LNCaP clone FGC (cell line): Measurements from ENCODE around the gene SNX1.

Experiments used
- DNase-seq: peaks from one replicate; pipeline ENCODE4 v3.0.0-alpha.2; 2011; ENCODE audit warnings: low read depth
- H3K4me3 ChIP-seq: 2 replicates; pipeline ENCODE4 v1.5.1; 2011; ENCODE audit warnings: mild to moderate bottlenecking, low read depth, low read length, control low read depth
- TF ChIP-seq, protein P1 (sequence below): IDR thresholded peaks from 2 replicates; pipeline ENCODE4 v1.5.1; 2012; ENCODE audit warnings: mild to moderate bottlenecking; ENCODE audit not compliant: control insufficient read depth, insufficient read depth; ENCODE audit errors: extremely low read depth

SNX1 gene

DNA sequence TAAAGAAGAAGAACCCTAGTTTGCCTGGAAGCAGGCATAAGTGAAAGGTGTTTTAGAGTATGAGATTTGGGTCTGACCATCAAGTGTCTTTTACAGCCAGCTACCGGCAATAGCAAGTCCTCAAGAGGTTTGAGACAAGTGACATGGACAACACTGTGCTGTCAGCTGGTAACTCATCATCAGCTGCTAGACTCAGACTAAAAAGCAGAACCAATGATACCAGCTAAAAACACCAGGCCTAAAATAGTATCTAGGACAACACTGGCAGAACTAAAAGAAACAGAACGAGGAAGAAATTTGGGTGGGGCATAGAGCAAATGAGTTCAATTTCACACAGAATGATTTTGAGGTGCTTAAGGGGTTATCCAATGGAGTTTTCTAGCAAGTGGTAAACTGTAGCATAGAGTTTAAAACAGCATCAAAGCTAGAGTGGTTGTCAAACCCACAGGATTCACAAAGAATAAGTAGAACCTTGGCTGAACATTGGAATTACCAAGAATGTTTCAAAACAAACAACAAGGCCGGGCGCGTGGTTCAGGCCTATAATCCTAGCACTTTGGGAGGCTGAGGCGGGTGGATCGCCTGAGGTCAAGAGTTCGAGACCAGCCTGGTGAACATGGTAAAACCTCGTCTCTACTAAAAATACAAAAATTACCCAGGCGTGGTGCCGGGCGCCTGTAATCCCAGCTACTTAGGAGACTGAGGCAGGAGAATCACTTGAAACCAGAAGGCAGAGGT, 6.1 kb upstream of the SNX1 start:
- H3K4me3 ChIP-seq, result no peak overlapping the region
- no peak for DNase-seq
- TF ChIP-seq, protein P1, sequence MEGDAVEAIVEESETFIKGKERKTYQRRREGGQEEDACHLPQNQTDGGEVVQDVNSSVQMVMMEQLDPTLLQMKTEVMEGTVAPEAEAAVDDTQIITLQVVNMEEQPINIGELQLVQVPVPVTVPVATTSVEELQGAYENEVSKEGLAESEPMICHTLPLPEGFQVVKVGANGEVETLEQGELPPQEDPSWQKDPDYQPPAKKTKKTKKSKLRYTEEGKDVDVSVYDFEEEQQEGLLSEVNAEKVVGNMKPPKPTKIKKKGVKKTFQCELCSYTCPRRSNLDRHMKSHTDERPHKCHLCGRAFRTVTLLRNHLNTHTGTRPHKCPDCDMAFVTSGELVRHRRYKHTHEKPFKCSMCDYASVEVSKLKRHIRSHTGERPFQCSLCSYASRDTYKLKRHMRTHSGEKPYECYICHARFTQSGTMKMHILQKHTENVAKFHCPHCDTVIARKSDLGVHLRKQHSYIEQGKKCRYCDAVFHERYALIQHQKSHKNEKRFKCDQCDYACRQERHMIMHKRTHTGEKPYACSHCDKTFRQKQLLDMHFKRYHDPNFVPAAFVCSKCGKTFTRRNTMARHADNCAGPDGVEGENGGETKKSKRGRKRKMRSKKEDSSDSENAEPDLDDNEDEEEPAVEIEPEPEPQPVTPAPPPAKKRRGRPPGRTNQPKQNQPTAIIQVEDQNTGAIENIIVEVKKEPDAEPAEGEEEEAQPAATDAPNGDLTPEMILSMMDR, result no peak

DNA sequence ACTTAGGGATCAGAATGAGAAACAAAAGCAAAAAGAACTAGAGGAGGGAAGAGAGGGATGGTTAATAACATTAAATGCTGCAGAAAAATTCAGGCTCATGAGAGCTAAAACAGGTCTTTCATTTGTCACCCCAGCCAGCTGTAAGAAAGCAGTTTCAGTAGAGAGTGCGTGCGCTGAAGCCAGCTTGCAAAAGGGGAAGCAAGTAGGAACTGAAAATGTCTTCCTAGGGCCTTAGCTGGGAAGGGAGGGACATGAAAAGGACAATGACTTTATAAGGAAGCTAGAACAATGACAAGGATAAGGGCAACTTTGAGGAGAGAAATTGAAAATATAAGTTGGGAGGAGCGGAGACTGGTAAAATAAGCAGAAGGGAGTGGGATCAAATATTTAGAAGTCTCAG, 5.3 kb upstream of the SNX1 start:
- H3K4me3 ChIP-seq, result no peak overlapping the region
- no peak for DNase-seq
- TF ChIP-seq, protein P1, result no peak

DNA sequence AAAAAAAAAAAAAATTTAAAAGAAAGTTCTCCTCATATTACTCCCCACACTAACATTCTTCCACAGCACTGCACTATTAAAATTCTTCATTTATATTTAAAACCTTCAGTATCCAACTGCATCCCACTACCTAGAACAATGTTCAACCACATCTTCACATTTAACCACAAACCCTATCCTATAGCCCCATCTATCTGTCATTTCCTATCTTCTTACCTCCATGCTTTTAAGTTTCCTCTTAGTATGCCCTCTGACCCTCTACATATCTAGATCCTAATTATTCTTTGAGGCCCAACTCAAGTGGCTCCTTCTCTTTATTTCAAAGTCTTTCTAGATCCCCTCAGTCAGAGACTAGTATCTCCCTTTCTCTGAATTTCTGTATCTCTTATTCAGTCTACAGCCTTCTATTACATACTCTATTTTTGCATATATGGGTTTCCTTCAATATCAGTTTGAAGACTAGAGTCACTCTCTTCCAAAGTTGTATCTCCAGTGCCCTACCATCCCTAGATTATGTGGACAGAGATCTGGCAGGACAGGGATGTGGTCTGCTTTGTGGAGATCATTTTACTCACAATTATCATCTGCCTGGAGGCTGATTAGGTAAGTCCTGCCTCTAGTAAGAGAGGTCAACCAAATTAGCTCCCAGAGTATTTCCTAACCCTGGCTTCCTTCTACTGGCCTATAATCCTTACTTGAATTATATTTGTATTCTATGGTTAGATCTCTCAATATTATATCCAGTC, 3.5 kb upstream of the SNX1 start:
- DNase-seq, result no peak
- peak overlapping the region; percentile 79 for H3K4me3 ChIP-seq
- TF ChIP-seq, protein P1, result peak; percentile 38

DNA sequence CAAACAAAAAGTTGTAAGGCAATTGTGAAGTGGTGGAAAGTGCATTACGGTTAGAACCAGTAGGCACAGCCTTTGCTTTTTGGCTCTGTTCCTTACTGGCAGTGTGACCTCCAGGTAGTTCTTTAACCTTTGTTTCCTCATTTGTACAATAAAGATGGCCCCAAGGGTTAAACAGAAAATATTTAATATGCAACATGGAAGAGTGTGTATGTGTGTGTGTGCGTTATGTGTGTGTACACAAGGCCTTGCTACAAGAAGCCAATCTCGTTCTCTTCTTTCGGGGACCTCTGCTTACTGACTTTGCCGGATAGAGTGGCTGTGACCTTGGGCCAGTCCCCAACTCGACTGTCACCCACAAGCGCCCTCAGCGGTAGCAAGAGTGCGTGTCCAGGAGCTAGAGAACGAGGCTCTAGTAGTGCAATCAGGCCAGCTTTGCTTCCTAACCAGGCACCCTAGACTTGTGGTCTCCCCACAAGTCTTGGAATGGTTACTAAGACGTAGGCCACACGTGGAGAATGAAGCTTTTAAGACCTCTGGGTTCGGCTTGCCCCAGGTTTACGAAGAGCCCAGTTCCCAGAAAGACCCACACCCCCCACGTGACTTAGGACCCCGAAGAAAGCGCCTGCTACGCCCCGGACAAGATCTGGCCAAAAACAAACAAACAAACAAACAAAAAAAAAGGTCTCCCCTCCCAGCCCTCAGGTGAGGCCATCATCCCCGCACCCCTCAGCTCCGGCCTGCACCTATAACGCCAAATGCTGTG, 2.7 kb upstream of the SNX1 start:
- TF ChIP-seq, protein P1, result peak; percentile 29
- no peak for DNase-seq
- H3K4me3 ChIP-seq, result peak overlapping the region; percentile 79

DNA sequence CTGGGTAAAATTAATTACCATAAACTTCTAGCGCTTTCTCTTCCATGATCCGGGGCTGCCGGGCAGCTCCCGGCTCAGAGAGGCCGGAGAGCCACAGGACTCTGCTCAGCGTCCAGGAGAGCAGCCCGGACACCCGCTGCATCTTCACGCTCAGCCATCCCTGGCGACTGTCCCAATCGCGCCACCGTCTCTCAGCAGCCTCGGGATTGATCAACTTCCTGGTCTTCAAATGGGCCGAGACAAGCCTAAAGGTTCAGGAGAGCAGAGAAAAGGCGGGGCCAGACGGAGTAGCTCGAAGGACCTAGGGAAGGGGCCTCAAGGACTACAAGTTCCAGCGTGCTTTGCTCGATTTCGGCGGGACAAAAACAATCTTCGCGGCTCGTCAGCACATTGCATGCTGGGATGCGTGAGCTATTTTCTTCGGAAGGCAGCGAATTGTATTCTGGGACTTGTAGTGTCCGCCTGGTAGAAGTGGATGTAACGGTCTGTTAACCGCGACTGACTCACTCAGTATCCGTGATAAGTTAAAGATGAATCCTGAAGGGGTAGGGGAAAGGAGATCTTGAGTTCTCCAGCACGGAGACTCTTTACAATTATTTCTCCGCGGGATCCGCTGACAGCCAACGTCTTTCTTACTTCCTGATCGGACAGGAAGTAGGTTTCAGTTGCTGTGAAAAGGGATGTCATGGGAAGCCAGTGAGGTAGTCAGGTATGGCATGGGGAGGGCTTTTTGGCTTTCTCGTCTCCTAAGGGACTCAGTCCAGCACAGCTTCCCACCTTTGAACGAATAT, 2.0 kb upstream of the SNX1 start, which contains the start of gene CIAO2A:
Gene CIAO2A, minus strand, starts transcription at position 212 of the 791 bp plus-strand sequence. Its CDS starts 70 bp downstream, at position 142.
- DNase-seq, result peak; percentile 99
- TF ChIP-seq, protein P1, result no peak
- peak within 1 kb of the TSS; percentile 79 for H3K4me3 ChIP-seq

DNA sequence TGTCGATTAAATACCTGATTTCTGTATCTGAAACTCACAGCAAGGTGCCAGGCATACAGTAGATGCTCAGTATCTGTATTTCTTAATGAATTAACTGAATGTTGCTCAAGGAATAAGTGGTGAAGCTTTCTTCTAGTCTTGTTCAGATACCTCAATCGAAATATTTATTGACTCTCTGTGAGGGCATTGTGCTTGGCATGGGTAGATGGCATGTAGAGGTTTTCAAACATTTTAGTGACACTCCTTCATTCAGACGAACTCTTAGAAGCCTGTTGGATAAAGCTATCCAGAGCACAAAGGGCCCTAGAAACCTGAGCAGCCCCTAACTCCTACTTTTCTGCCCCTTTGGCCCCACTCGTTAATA, 369 bp upstream of the SNX1 start:
- DNase-seq, result no peak
- peak overlapping the region; percentile 95 for H3K4me3 ChIP-seq

More for the DNA sequence above, 369 bp upstream of the SNX1 start:
- TF ChIP-seq, protein P1, result no peak
